GM23338 (cell line): ENCODE data around the gene CHGA. TPM values are rescaled to one million over a fixed set of nuclear protein-coding genes. Genes with fewer than 3 reads are reported as not detected.
A peak's percentile ranks its signal among the peaks of the same experiment; 100 is the strongest.

Experiments
- ATAC-seq: fragments of 200-7000 bp; cut with Tn5 transposase; 3 replicates; pipeline ENCODE4 v1.9.1; 2020
- DNase-seq: peaks from one replicate; pipeline ENCODE4 v3.0.0-alpha.2; 2015; ENCODE audit warnings: low spot score
- H2AFZ ChIP-seq: fragments of 200-600 bp; sonication (generic); 2 replicates; pipeline ENCODE4 v1.8.0; 2016; ENCODE audit warnings: antibody characterized with exemption, mild to moderate bottlenecking, moderate library complexity
- H3F3A ChIP-seq: fragments of 200-600 bp; sonication (generic); replicated peaks from 2 replicates; pipeline ENCODE4 v1.8.0; 2017; ENCODE audit warnings: antibody characterized with exemption, mixed run types, low read depth
- H3K27ac ChIP-seq: fragments of 200-600 bp; sonication (generic); 2 replicates; pipeline ENCODE4 v1.6.1; 2016; ENCODE audit warnings: low read depth
- H3K27me3 ChIP-seq: fragments of 200-600 bp; sonication (generic); 2 replicates; pipeline ENCODE4 v1.8.0; 2016; ENCODE audit warnings: mild to moderate bottlenecking, mixed run types, moderate library complexity; ENCODE audit not compliant: insufficient read depth
- H3K36me3 ChIP-seq: fragments of 200-600 bp; sonication (generic); 2 replicates; pipeline ENCODE4 v1.8.0; 2016; ENCODE audit warnings: mild to moderate bottlenecking; ENCODE audit not compliant: insufficient read depth
- H3K4me1 ChIP-seq: fragments of 200-600 bp; sonication (generic); 2 replicates; pipeline ENCODE4 v1.8.0; 2016; ENCODE audit warnings: mild to moderate bottlenecking, moderate library complexity; ENCODE audit not compliant: insufficient read depth
- H3K4me2 ChIP-seq: fragments of 200-600 bp; sonication (generic); 2 replicates; pipeline ENCODE4 v1.7.1; 2017; ENCODE audit warnings: mixed run types
- H3K4me3 ChIP-seq: fragments of 200-600 bp; sonication (generic); 2 replicates; pipeline ENCODE4 v1.6.1; 2016; ENCODE audit warnings: mixed run types
- H3K79me2 ChIP-seq: fragments of 200-600 bp; sonication (generic); replicated peaks from 2 replicates; pipeline ENCODE4 v1.8.0; 2017; ENCODE audit warnings: mild to moderate bottlenecking; ENCODE audit not compliant: insufficient read depth
- H3K9me2 ChIP-seq: fragments of 200-600 bp; sonication (generic); 2 replicates; pipeline ENCODE4 v1.8.0; 2017; ENCODE audit not compliant: insufficient read depth
- H4K20me1 ChIP-seq: fragments of 200-600 bp; sonication (generic); replicated peaks from 2 replicates; pipeline ENCODE4 v1.8.0; 2017; ENCODE audit warnings: mild to moderate bottlenecking; ENCODE audit not compliant: insufficient read depth
- H3K27ac Mint-ChIP-seq: 2 replicates; pipeline ENCODE4 v1.8.0; 2020; ENCODE audit warnings: inconsistent platforms, mild to moderate bottlenecking, moderate library complexity, mixed read lengths
- H3K27me3 Mint-ChIP-seq: 3 replicates; pipeline ENCODE4 v1.8.0; 2022; ENCODE audit warnings: low read depth, mild to moderate bottlenecking, moderate library complexity, mixed read lengths, inconsistent platforms; ENCODE audit not compliant: insufficient read depth, poor library complexity
- H3K36me3 Mint-ChIP-seq: 3 replicates; pipeline ENCODE4 v1.8.0; 2021; ENCODE audit warnings: low read depth, mild to moderate bottlenecking, inconsistent platforms, moderate library complexity, mixed read lengths
- H3K4me1 Mint-ChIP-seq: 3 replicates; pipeline ENCODE4 v1.8.0; 2020; ENCODE audit warnings: mild to moderate bottlenecking, inconsistent platforms, mixed read lengths
- H3K4me3 Mint-ChIP-seq: 3 replicates; pipeline ENCODE4 v1.8.0; 2021; ENCODE audit warnings: moderate library complexity, mild to moderate bottlenecking, inconsistent platforms, mixed read lengths
- H3K9me3 Mint-ChIP-seq: 3 replicates; pipeline ENCODE4 v1.8.0; 2020; ENCODE audit warnings: moderate library complexity, mild to moderate bottlenecking, inconsistent platforms, mixed read lengths
- CREB1 ChIP-seq: fragments of 250-450 bp; sonication (Bioruptor Pico); IDR thresholded peaks from 2 replicates; pipeline ENCODE4 v1.5.0; 2020; ENCODE audit warnings: low read depth, mild to moderate bottlenecking, moderate library complexity
- EZH2 ChIP-seq: fragments of 200-600 bp; sonication (generic); IDR thresholded peaks from one replicate; pipeline ENCODE4 v1.8.0; 2017; ENCODE audit warnings: antibody characterized with exemption, mild to moderate bottlenecking, low read depth; ENCODE audit not compliant: unreplicated experiment
- JUNB ChIP-seq: IDR thresholded peaks from one replicate; pipeline ENCODE4 v1.6.1; 2016; ENCODE audit warnings: antibody characterized with exemption; ENCODE audit not compliant: unreplicated experiment
- STAT1 ChIP-seq: IDR thresholded peaks from one replicate; pipeline ENCODE4 v1.6.1; 2016; ENCODE audit warnings: antibody characterized with exemption; ENCODE audit not compliant: unreplicated experiment
- ZNF331 ChIP-seq: fragments of 250-450 bp; sonication (Bioruptor Pico); IDR thresholded peaks from 2 replicates; pipeline ENCODE4 v1.5.0; 2020; ENCODE audit warnings: low read depth, mild to moderate bottlenecking, moderate library complexity
- polyA plus RNA-seq: library from polyadenylated mRNA; unstranded; fragments of >200 nt; fragmentation: Nextera tagmentation; extraction: Ambion mirVana; gene quantifications from 2 replicates; pipeline ENCODE4 v1.2.1, GENCODE V29; 2016
- total RNA-seq: library from RNA; depleted of rRNA; stranded (reverse); fragments of >200 nt; shearing (Covaris generic); gene quantifications from 2 replicates; pipeline ENCODE4 v1.2.3, GENCODE V29; 2014
- TF ChIP-seq, protein P1 (sequence below): fragments of 250-450 bp; sonication (Bioruptor Pico); IDR thresholded peaks from 2 replicates; pipeline ENCODE4 v1.5.0; 2020; ENCODE audit warnings: mild to moderate bottlenecking, moderate library complexity
- TF ChIP-seq, protein P2 (sequence below), 2 experiments: fragments of 200-600 bp in 1 of 2; sonication (generic) in 1 of 2; conservative IDR thresholded peaks; 2 replicates each; pipeline versions ENCODE4 v1.5.1 to v1.6.1; 2016 to 2017; ENCODE audit warnings: antibody characterized with exemption in 2 of 2, low read depth in 2 of 2, mild to moderate bottlenecking in 2 of 2, moderate library complexity in 1 of 2
- TF ChIP-seq, protein P3 (sequence below): IDR thresholded peaks from 2 replicates; pipeline ENCODE4 v1.6.1; 2016; ENCODE audit warnings: antibody characterized with exemption
- TF ChIP-seq, protein P4 (sequence below): IDR thresholded peaks from one replicate; pipeline ENCODE4 v1.6.1; 2018; ENCODE audit warnings: antibody characterized with exemption; ENCODE audit not compliant: unreplicated experiment

Gene CHGA
- total and polyA plus RNA-seq, 2 experiments from 2014 or later, result 13.9 to 19.6 TPM

DNA sequence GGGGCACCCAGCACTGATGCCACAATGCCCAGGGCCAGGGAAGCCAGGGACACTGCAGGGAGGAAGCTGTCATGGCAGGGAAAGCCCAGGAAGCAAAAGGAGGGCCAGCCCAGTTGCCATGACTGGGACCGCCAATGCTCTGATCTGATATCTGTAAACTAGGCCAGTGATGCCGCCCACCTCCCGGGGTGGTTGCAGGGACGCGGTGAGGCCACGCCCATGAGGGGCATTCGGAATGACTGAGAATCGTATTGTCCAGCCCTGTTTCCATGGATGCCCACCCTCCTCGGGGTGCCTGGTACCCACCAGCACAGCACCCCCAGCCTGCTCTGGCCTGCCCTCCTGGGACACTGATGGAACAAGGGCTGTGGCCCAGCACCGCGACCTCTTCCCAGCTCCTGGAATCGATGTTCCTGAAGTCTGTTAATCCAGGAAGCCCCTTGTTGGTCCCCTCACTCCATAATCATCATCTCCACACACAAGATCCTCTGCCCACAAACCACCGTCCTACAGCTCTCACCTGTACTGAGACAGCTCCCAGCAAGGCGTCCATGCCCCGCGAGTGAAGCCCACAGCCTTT is 48.7 kb downstream of the CHGA start:
- peaks cover 18% of the 10 kb centered on the region for H3K4me1 ChIP-seq

More for the DNA sequence above, 48.7 kb downstream of the CHGA start:
- ATAC-seq, result no peak
- Histone ChIP-seq H3F3A (no peaks in the 10 kb centered on the region), H3K36me3 (no peaks in the 10 kb centered on the region), H4K20me1 (peaks cover 7% of the 10 kb centered on the region), H3K79me2 (peaks cover 18% of the 10 kb centered on the region), H3K4me2 (no peak overlapping the region), H3K9me2 (0 out of 2 replicates have a peak, but pooled peaks cover 2% of the 10 kb centered on the region), H3K4me3 (no peak overlapping the region), H3K27ac (no peak overlapping the region), H3K27me3 (no peaks in the 10 kb centered on the region), H2AFZ (no peak overlapping the region)
- Mint-ChIP-seq H3K27ac (peak overlapping the region; percentile 53), H3K4me1 (peaks cover 37% of the 10 kb centered on the region), H3K4me3 (peak overlapping the region; percentile 12; the same call in 1 of the 3 replicates), H3K9me3 (peaks cover 9% of the 10 kb centered on the region; the same call in 2 of the 3 replicates), H3K36me3 (peaks cover 22% of the 10 kb centered on the region), H3K27me3 (peaks cover 29% of the 10 kb centered on the region)
- TF ChIP-seq EZH2, result no peak
- TF ChIP-seq, protein P1, sequence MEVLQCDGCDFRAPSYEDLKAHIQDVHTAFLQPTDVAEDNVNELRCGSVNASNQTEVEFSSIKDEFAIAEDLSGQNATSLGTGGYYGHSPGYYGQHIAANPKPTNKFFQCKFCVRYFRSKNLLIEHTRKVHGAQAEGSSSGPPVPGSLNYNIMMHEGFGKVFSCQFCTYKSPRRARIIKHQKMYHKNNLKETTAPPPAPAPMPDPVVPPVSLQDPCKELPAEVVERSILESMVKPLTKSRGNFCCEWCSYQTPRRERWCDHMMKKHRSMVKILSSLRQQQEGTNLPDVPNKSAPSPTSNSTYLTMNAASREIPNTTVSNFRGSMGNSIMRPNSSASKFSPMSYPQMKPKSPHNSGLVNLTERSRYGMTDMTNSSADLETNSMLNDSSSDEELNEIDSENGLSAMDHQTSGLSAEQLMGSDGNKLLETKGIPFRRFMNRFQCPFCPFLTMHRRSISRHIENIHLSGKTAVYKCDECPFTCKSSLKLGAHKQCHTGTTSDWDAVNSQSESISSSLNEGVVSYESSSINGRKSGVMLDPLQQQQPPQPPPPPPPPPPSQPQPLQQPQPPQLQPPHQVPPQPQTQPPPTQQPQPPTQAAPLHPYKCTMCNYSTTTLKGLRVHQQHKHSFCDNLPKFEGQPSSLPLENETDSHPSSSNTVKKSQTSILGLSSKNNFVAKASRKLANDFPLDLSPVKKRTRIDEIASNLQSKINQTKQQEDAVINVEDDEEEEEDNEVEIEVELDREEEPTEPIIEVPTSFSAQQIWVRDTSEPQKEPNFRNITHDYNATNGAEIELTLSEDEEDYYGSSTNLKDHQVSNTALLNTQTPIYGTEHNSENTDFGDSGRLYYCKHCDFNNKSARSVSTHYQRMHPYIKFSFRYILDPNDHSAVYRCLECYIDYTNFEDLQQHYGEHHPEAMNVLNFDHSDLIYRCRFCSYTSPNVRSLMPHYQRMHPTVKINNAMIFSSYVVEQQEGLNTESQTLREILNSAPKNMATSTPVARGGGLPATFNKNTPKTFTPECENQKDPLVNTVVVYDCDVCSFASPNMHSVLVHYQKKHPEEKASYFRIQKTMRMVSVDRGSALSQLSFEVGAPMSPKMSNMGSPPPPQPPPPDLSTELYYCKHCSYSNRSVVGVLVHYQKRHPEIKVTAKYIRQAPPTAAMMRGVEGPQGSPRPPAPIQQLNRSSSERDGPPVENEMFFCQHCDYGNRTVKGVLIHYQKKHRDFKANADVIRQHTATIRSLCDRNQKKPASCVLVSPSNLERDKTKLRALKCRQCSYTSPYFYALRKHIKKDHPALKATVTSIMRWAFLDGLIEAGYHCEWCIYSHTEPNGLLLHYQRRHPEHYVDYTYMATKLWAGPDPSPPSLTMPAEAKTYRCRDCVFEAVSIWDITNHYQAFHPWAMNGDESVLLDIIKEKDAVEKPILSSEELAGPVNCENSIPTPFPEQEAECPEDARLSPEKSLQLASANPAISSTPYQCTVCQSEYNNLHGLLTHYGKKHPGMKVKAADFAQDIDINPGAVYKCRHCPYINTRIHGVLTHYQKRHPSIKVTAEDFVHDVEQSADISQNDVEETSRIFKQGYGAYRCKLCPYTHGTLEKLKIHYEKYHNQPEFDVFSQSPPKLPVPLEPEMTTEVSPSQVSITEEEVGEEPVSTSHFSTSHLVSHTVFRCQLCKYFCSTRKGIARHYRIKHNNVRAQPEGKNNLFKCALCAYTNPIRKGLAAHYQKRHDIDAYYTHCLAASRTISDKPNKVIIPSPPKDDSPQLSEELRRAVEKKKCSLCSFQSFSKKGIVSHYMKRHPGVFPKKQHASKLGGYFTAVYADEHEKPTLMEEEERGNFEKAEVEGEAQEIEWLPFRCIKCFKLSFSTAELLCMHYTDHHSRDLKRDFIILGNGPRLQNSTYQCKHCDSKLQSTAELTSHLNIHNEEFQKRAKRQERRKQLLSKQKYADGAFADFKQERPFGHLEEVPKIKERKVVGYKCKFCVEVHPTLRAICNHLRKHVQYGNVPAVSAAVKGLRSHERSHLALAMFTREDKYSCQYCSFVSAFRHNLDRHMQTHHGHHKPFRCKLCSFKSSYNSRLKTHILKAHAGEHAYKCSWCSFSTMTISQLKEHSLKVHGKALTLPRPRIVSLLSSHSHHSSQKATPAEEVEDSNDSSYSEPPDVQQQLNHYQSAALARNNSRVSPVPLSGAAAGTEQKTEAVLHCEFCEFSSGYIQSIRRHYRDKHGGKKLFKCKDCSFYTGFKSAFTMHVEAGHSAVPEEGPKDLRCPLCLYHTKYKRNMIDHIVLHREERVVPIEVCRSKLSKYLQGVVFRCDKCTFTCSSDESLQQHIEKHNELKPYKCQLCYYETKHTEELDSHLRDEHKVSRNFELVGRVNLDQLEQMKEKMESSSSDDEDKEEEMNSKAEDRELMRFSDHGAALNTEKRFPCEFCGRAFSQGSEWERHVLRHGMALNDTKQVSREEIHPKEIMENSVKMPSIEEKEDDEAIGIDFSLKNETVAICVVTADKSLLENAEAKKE (CRISPR knock-in tag), result no peak
- TF ChIP-seq, protein P2, sequence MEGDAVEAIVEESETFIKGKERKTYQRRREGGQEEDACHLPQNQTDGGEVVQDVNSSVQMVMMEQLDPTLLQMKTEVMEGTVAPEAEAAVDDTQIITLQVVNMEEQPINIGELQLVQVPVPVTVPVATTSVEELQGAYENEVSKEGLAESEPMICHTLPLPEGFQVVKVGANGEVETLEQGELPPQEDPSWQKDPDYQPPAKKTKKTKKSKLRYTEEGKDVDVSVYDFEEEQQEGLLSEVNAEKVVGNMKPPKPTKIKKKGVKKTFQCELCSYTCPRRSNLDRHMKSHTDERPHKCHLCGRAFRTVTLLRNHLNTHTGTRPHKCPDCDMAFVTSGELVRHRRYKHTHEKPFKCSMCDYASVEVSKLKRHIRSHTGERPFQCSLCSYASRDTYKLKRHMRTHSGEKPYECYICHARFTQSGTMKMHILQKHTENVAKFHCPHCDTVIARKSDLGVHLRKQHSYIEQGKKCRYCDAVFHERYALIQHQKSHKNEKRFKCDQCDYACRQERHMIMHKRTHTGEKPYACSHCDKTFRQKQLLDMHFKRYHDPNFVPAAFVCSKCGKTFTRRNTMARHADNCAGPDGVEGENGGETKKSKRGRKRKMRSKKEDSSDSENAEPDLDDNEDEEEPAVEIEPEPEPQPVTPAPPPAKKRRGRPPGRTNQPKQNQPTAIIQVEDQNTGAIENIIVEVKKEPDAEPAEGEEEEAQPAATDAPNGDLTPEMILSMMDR (conservative IDR thresholded peaks at IDR 0.05; ENCODE audit: low read depth in 2 of 2), result no peak
- TF ChIP-seq ZNF331, result no peak
- TF ChIP-seq, protein P3, sequence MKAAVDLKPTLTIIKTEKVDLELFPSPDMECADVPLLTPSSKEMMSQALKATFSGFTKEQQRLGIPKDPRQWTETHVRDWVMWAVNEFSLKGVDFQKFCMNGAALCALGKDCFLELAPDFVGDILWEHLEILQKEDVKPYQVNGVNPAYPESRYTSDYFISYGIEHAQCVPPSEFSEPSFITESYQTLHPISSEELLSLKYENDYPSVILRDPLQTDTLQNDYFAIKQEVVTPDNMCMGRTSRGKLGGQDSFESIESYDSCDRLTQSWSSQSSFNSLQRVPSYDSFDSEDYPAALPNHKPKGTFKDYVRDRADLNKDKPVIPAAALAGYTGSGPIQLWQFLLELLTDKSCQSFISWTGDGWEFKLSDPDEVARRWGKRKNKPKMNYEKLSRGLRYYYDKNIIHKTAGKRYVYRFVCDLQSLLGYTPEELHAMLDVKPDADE, result no peak
- TF ChIP-seq STAT1, result no peak
- no peak for TF ChIP-seq CREB1
- TF ChIP-seq JUNB, result no peak
- TF ChIP-seq, protein P4, sequence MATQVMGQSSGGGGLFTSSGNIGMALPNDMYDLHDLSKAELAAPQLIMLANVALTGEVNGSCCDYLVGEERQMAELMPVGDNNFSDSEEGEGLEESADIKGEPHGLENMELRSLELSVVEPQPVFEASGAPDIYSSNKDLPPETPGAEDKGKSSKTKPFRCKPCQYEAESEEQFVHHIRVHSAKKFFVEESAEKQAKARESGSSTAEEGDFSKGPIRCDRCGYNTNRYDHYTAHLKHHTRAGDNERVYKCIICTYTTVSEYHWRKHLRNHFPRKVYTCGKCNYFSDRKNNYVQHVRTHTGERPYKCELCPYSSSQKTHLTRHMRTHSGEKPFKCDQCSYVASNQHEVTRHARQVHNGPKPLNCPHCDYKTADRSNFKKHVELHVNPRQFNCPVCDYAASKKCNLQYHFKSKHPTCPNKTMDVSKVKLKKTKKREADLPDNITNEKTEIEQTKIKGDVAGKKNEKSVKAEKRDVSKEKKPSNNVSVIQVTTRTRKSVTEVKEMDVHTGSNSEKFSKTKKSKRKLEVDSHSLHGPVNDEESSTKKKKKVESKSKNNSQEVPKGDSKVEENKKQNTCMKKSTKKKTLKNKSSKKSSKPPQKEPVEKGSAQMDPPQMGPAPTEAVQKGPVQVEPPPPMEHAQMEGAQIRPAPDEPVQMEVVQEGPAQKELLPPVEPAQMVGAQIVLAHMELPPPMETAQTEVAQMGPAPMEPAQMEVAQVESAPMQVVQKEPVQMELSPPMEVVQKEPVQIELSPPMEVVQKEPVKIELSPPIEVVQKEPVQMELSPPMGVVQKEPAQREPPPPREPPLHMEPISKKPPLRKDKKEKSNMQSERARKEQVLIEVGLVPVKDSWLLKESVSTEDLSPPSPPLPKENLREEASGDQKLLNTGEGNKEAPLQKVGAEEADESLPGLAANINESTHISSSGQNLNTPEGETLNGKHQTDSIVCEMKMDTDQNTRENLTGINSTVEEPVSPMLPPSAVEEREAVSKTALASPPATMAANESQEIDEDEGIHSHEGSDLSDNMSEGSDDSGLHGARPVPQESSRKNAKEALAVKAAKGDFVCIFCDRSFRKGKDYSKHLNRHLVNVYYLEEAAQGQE, result no peak
- DNase-seq, result no peak
